ENCODE data around the gene GSTO2.

Gene GSTO2

DNA sequence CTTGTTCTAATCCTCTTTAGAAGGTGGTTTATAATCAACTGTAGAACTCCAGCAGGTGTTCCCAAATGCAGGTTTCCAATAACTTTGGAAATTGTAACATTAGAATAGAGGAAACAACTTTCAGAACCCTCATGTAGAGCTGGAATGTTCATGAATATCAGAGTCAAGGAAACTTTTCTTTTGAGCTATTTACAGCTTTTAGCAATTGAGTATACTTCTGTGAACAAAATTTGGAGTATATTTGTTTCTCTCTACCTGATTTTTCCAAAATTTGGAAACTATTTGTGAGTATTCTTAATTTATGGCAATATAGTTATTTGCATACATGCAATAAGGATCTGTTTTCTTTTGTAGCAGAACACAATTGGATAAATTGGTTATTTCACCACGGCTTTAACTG lies 34.0 kb upstream of the GSTO2 start (continued):
- TF ChIP-seq MZF1 (tag by site-specific recombination; IDR thresholded peaks at IDR 0.05; ENCODE audit: borderline replicate concordance), result no peak
- TF ChIP-seq YY1 (tag by site-specific recombination; IDR thresholded peaks at IDR 0.05), result no peak
- TF ChIP-seq ZNF549 (tag by site-specific recombination; IDR thresholded peaks at IDR 0.05), result peak; percentile 67; the same call in 1 of the 2 replicates
- no peak for TF ChIP-seq ZNF670 (tag by site-specific recombination; IDR thresholded peaks at IDR 0.05; ENCODE audit: low read depth)
- TF ChIP-seq SP3 (tag by site-specific recombination; IDR thresholded peaks at IDR 0.05), result no peak
- no peak for TF ChIP-seq ZSCAN23 (tag by site-specific recombination; IDR thresholded peaks at IDR 0.05)
- TF ChIP-seq, protein P1, sequence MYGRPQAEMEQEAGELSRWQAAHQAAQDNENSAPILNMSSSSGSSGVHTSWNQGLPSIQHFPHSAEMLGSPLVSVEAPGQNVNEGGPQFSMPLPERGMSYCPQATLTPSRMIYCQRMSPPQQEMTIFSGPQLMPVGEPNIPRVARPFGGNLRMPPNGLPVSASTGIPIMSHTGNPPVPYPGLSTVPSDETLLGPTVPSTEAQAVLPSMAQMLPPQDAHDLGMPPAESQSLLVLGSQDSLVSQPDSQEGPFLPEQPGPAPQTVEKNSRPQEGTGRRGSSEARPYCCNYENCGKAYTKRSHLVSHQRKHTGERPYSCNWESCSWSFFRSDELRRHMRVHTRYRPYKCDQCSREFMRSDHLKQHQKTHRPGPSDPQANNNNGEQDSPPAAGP (tag by site-specific recombination; IDR thresholded peaks at IDR 0.05), result no peak
- TF ChIP-seq ZNF16 (tag by site-specific recombination; IDR thresholded peaks at IDR 0.05; ENCODE audit: low read depth), result no peak
- TF ChIP-seq, protein P2, sequence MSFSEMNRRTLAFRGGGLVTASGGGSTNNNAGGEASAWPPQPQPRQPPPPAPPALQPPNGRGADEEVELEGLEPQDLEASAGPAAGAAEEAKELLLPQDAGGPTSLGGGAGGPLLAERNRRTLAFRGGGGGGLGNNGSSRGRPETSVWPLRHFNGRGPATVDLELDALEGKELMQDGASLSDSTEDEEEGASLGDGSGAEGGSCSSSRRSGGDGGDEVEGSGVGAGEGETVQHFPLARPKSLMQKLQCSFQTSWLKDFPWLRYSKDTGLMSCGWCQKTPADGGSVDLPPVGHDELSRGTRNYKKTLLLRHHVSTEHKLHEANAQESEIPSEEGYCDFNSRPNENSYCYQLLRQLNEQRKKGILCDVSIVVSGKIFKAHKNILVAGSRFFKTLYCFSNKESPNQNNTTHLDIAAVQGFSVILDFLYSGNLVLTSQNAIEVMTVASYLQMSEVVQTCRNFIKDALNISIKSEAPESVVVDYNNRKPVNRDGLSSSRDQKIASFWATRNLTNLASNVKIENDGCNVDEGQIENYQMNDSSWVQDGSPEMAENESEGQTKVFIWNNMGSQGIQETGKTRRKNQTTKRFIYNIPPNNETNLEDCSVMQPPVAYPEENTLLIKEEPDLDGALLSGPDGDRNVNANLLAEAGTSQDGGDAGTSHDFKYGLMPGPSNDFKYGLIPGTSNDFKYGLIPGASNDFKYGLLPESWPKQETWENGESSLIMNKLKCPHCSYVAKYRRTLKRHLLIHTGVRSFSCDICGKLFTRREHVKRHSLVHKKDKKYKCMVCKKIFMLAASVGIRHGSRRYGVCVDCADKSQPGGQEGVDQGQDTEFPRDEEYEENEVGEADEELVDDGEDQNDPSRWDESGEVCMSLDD (tag by site-specific recombination; IDR thresholded peaks at IDR 0.05), result no peak
- TF ChIP-seq SP7 (tag by site-specific recombination; IDR thresholded peaks at IDR 0.05), result no peak
- no peak for TF ChIP-seq ZNF433 (tag by site-specific recombination; IDR thresholded peaks at IDR 0.05; ENCODE audit: low read depth)
- 0 out of 2 replicates have a peak, but pooled peaks have one; percentile 19 for TF ChIP-seq ZNF24 (tag by site-specific recombination; IDR thresholded peaks at IDR 0.05)

DNA sequence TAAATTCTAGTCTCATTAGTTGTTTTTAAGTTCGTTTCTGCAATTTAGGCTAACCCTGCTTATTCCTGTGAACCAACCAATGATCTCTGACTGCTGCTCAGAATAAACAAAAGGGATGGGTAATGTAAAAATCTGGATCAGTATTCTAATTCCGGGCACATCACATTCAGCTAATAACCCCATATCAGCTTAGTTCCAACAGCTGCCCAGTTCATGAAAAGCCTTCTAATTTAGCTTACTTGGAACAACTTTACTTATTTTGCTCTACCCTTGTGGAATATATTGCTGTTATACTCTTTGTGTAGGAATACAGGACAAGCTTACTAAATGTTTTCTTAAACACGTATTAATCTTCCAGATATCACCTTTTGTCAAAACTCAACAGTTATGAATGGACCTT lies 33.2 kb upstream of the GSTO2 start:
- Histone ChIP-seq H3K9me3 (ENCODE audit: control insufficient read depth, insufficient read depth, low read depth, low read length) (no peaks in the 10 kb centered on the region), H3K36me3 (ENCODE audit: control insufficient read depth in 2 of 2, insufficient read depth in 1 of 2, low read length in 2 of 2) (no peaks in the 10 kb centered on the region), H3K27ac (ENCODE audit: extremely low read depth, low read depth, low read length) (no peak overlapping the region), H3K4me3 (ENCODE audit: low read depth, low read length) (no peak overlapping the region), H3K4me1 (ENCODE audit: control insufficient read depth, insufficient read depth, low read length) (no peaks in the 10 kb centered on the region)
- TF ChIP-seq, protein P3, sequence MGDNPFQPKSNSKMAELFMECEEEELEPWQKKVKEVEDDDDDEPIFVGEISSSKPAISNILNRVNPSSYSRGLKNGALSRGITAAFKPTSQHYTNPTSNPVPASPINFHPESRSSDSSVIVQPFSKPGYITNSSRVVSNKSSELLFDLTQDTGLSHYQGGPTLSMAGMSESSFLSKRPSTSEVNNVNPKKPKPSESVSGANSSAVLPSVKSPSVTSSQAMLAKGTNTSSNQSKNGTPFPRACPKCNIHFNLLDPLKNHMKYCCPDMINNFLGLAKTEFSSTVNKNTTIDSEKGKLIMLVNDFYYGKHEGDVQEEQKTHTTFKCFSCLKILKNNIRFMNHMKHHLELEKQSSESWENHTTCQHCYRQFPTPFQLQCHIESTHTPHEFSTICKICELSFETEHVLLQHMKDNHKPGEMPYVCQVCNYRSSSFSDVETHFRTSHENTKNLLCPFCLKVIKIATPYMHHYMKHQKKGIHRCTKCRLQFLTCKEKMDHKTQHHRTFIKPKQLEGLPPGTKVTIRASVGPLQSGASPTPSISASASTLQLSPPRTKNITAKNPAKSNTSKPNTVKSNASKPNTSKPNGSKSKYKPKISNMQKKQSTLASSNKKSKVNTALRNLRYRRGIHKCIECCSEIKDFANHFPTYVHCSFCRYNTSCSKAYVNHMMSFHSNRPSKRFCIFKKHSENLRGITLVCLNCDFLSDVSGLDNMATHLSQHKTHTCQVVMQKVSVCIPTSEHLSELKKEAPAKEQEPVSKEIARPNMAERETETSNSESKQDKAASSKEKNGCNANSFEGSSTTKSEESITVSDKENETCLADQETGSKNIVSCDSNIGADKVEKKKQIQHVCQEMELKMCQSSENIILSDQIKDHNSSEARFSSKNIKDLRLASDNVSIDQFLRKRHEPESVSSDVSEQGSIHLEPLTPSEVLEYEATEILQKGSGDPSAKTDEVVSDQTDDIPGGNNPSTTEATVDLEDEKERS (tag by site-specific recombination; IDR thresholded peaks at IDR 0.05), result no peak
- peak; percentile 95 for TF ChIP-seq ZNF549 (tag by site-specific recombination; IDR thresholded peaks at IDR 0.05)
- CTCF ChIA-PET, result interaction anchor here (1.0 to 1.2 kb wide), 2 partner anchors 19 to 32 kb away, joined by 4 to 5 read pairs; partner anchors contain the start of gene GSTO1
- POLR2A ChIA-PET, result no interaction called here

DNA sequence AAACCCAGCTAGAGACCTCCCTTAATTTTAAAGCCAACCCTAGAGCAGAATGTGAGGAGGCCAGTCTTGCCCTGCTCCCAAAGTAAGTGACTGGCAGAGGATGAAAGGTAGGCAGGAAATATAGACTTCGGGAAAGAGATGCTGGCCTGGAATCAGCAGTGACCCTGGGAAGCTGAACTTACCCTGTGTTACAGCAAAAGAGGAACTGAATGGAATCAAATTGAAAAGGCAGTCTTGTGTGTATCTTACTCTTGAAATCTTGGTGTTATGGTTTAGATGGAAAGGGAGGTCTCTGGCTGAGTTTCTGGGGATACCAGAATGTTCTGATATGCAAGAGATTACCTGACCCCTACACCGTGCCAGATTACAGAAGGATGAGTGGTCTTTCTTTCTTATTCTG lies 28.9 kb upstream of the GSTO2 start:
- Histone ChIP-seq H3K4me1 (ENCODE audit: control insufficient read depth, insufficient read depth, low read length) (no peaks in the 10 kb centered on the region), H3K36me3 (ENCODE audit: control insufficient read depth in 2 of 2, insufficient read depth in 1 of 2, low read length in 2 of 2) (no peaks in the 10 kb centered on the region), H3K27ac (ENCODE audit: extremely low read depth, low read depth, low read length) (no peak overlapping the region), H3K4me3 (ENCODE audit: low read depth, low read length) (no peak overlapping the region), H3K9me3 (ENCODE audit: control insufficient read depth, insufficient read depth, low read depth, low read length) (no peaks in the 10 kb centered on the region)
- ChIA-PET POLR2A (no interaction called here), CTCF (interaction anchor here (2.7 kb wide), 1 partner anchor 34 kb away, joined by 7 read pairs; no protein-coding TSS in a partner anchor)
- TF ChIP-seq, protein P4, sequence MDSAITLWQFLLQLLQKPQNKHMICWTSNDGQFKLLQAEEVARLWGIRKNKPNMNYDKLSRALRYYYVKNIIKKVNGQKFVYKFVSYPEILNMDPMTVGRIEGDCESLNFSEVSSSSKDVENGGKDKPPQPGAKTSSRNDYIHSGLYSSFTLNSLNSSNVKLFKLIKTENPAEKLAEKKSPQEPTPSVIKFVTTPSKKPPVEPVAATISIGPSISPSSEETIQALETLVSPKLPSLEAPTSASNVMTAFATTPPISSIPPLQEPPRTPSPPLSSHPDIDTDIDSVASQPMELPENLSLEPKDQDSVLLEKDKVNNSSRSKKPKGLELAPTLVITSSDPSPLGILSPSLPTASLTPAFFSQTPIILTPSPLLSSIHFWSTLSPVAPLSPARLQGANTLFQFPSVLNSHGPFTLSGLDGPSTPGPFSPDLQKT (IDR thresholded peaks at IDR 0.05; ENCODE audit: borderline replicate concordance, low read depth, low read length), result no peak
- TF ChIP-seq ZNF664 (tag by site-specific recombination; IDR thresholded peaks at IDR 0.05), result no peak
- TF ChIP-seq ZBTB7A (tag by site-specific recombination; IDR thresholded peaks at IDR 0.05; ENCODE audit: low read depth), result no peak
- no peak for TF ChIP-seq ZNF777 (tag by site-specific recombination; IDR thresholded peaks at IDR 0.05; ENCODE audit: borderline replicate concordance)
- TF ChIP-seq HOXC10 (CRISPR knock-in tag; IDR thresholded peaks at IDR 0.05), result no peak
- TF ChIP-seq ZNF175 (tag by site-specific recombination; IDR thresholded peaks at IDR 0.05), result no peak
- no peak for TF ChIP-seq ZNF24 (tag by site-specific recombination; IDR thresholded peaks at IDR 0.05)
- TF ChIP-seq ZNF501 (tag by site-specific recombination; IDR thresholded peaks at IDR 0.05), result no peak
- TF ChIP-seq ZNF521 (tag by site-specific recombination; IDR thresholded peaks at IDR 0.05), result no peak
- no peak for TF ChIP-seq ZNF560 (tag by site-specific recombination; IDR thresholded peaks at IDR 0.05; ENCODE audit: borderline replicate concordance)
- no peak for TF ChIP-seq ZNF623 (tag by site-specific recombination; IDR thresholded peaks at IDR 0.05)
- no peak for TF ChIP-seq ZNF571 (tag by site-specific recombination; IDR thresholded peaks at IDR 0.05)
- TF ChIP-seq ZFHX2 (tag by site-specific recombination; conservative IDR thresholded peaks at IDR 0.05), result no peak
- TF ChIP-seq ZNF837 (tag by site-specific recombination; IDR thresholded peaks at IDR 0.05), result no peak
- TF ChIP-seq OVOL3 (tag by site-specific recombination; IDR thresholded peaks at IDR 0.05), result no peak
